Fibroblast of skin of left biceps (primary cell): ENCODE results near the gene TNNT2.

Source experiments
- DNase-seq, 2 experiments: peaks; one replicate each; pipeline ENCODE4 v3.0.0-alpha.2; 2013; ENCODE audit warnings: low read depth in 2 of 2

The TNNT2 gene

GRCh38 chr1:201403359-201403758, 25.9 kb upstream of the TNNT2 start:
- no peak for DNase-seq

- DNase-seq, result no peak
These were observed 24.2 kb upstream of the TNNT2 start for GRCh38 chr1:201401700-201402099.

- no peak for DNase-seq
These were observed 23.4 kb upstream of the TNNT2 start for GRCh38 chr1:201400852-201401230.

GRCh38 chr1:201400212-201400851, 22.9 kb upstream of the TNNT2 start:
- no peak for DNase-seq

- DNase-seq, result no peak
These were observed 22.1 kb upstream of the TNNT2 start for GRCh38 chr1:201399352-201400126.

GRCh38 chr1:201399018-201399351, 21.5 kb upstream of the TNNT2 start, which contains the start of gene LAD1:
TSS of gene LAD1 (minus strand) at chr1:201399324. CDS start at chr1:201399306, 18 bp downstream.
- no peak for DNase-seq

- no peak for DNase-seq
These were observed 20.2 kb upstream of the TNNT2 start for GRCh38 chr1:201397675-201398074.

GRCh38 chr1:201396861-201397464, 19.5 kb upstream of the TNNT2 start:
- no peak for DNase-seq

- DNase-seq, result no peak
These were observed 18.5 kb upstream of the TNNT2 start for GRCh38 chr1:201395936-201396335.

GRCh38 chr1:201394591-201394990, 17.1 kb upstream of the TNNT2 start:
- DNase-seq, result no peak

GRCh38 chr1:201393076-201393475, 15.6 kb upstream of the TNNT2 start:
- no peak for DNase-seq

GRCh38 chr1:201391651-201392511, 14.4 kb upstream of the TNNT2 start:
- DNase-seq, result no peak

- no peak for DNase-seq
These were observed 13.7 kb upstream of the TNNT2 start for GRCh38 chr1:201391225-201391624.

- DNase-seq, result no peak
These were observed 11.6 kb upstream of the TNNT2 start for GRCh38 chr1:201389051-201389450.

GRCh38 chr1:201386208-201386607, 8.7 kb upstream of the TNNT2 start:
- no peak for DNase-seq

GRCh38 chr1:201385299-201385891, 7.9 kb upstream of the TNNT2 start:
- DNase-seq, result no peak

GRCh38 chr1:201384406-201384782, 6.9 kb upstream of the TNNT2 start:
- no peak for DNase-seq

GRCh38 chr1:201383647-201384405, 6.3 kb upstream of the TNNT2 start:
- DNase-seq, result peak; percentile 76 to 79

- no peak for DNase-seq
These were observed 3.6 kb upstream of the TNNT2 start for GRCh38 chr1:201381130-201381529.

GRCh38 chr1:201379733-201380242, 2.3 kb upstream of the TNNT2 start:
- DNase-seq, result no peak

GRCh38 chr1:201378804-201379203, 1.3 kb upstream of the TNNT2 start:
- DNase-seq, result no peak
